Activated effector memory CD4-positive, alpha-beta T cell treated with Interleukin-2 at 50 U/mL for 16 hours (primary cell): Measurements from ENCODE around the gene AASDH.

ENCODE experiments used
- DNase-seq: peaks from one replicate; pipeline ENCODE4 v3.0.0-alpha.2; 2020

AASDH gene

DNA sequence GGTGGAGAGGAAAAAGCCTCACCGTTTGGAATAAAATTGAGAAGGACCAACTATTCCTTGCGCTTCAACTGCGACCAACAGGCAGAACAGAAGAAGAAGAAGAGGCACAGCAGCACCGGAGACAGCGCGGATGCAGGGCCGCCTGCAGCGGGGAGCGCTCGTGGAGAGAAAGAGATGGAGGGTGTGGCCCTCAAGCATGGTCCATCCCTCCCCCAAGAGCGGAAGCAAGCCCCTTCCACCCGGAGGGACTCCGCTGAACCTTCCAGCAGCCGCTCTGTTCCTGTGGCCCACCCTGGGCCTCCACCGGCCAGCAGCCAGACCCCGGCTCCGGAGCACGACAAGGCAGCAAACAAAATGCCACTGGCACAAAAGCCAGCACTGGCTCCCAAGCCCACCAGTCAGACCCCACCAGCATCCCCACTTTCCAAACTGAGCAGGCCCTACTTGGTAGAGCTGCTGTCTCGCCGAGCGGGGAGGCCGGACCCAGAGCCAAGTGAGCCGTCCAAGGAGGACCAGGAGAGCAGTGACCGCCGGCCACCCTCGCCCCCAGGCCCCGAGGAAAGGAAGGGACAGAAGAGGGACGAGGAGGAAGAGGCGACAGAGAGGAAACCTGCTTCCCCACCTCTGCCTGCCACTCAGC, 71.2 kb downstream of the AASDH start:
- DNase-seq = no peak

DNA sequence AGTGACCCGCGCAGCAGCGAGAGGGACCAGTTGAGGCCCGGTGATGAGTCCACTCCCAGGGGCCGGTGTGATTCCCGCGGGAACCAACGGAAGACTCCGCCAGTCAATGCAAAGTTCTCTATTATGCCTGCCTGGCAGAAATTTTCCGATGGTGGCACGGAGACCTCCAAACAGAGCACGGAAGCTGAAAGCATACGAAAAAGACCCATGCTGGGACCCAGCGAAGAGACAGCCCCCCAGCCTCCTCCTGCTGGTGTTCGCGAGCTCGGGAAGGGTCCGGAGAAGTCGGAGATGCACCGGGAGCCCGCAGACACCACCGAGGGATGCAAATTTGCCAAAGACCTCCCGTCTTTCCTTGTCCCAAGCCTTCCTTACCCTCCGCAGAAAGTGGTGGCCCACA, 71.7 kb downstream of the AASDH start:
- DNase-seq = no peak

DNA sequence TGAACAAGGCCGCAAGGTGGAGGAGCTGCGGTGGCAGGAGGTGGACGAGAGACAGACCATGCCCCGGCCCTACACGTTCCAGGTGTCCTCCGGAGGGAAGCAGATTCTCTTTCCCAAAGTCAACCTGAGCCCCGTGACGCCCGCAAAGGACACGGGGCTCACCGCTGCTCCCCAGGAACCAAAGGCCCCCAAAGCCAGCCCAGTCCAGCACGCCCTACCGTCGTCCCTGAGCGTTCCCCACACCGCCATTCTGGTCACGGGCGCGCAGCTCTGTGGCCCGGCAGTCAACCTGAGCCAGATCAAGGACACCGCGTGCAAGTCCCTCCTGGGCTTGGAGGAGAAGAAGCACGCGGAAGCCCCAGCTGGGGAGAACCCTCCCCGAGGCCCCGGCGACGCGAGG, 72.2 kb downstream of the AASDH start:
- no peak for DNase-seq

DNA sequence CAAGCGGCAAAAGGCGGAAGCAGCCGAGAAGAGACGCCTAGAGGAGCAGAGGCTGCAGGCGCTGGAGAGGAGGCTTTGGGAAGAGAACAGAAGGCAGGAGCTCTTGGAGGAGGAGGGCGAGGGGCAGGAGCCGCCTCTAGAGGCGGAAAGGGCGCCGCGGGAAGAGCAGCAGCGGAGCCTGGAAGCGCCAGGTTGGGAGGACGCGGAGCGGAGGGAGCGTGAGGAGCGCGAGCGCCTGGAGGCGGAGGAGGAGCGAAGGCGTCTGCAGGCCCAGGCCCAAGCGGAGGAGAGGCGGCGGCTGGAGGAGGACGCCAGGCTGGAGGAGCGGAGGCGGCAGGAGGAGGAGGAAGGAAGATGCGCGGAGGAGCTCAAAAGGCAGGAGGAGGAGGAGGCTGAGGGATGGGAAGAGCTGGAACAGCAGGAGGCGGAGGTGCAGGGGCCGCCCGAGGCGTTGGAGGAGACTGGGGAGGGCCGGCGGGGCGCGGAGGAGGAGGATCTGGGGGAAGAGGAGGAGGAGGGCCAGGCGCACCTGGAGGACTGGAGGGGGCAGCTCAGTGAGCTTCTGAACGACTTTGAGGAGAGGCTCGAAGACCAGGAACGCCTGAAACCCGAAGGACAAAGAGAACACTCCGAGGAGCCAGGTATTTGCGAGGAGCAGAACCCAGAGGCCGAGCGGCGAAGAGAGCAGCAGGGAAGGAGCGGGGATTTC, 72.9 kb downstream of the AASDH start:
- no peak for DNase-seq

DNA sequence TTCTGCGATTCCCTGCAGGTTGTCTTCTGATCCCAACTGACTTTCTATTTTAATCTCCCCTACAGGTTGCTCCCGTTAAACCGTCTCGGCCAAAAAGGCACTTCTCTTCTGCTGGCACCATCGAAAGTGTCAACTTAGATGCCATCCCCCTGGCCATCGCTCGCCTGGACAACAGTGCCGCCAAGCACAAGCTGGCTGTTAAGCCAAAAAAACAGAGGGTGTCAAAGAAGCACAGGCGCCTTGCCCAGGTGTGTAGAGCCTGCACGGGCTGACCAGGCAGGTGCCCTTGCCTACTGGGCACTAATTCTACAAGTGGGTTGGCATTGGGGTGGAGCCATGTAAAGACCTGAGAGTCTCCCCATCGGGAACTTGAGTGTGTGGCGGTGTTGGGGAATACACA, 74.2 kb downstream of the AASDH start:
- no peak for DNase-seq

DNA sequence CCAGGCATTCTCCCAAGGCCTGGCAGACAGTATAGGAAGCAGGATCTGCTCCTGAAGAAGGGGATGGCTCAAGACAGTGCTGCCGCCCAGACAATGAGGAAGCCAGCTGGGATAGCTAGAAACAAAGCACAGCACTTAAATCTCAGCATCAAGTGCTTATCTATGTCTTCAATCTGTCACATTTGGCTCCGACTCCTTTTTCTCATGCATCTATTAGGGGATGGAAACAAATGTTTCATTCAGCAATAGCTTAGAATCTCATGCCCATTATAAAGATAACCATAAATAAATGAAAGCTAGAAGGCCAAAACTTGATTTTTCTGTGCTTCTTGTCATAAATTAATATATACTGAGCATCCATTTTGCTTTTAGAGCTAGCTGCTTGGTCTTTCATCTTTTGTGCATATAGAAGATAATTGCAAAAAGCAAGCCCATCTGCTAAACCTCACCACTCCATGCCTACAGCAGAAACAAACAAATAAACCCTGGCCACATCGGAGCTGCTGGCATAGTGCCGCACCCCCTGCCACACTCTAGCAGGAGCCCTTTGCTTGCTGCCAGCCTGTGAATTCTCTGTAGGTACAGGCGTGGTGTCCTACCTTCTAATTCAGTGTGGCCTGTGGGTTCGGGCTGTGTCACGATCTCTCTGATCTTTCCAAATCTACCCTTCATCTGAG, 75.9 kb downstream of the AASDH start:
- no peak for DNase-seq

DNA sequence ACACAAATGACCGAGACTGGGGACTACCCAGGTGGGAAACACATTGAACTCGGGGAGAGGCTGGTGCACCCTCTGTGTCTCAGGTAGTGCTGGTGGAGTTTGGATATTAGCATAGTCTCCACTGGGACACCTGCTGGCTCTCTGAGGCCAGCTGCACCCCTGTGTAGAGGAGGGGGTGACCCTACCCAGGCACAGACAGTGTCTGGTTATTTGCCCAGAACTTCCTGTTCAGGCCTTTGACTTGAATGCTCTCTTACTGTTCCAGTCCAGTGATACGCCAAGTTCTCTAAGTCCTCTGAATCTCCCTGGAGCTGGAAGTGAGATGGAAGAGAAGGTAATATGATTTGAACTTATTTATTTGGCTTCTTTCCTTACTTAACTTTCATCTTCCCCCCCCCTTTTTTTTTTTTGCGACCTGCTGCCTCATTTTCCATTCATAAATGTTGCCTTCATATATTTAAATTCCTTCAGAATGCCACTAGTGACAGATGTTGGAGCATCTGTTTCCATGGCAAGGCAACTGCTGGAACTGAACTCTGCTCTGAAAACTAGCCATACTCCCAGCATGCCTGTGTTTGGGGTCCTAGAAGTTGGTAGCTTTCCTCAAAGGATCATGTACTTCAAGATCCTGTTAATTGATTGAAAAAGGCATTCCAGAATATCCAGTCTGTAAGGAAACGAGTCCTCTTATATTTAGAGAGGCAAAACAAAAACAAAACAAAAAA, 76.7 kb downstream of the AASDH start:
- DNase-seq = no peak

DNA sequence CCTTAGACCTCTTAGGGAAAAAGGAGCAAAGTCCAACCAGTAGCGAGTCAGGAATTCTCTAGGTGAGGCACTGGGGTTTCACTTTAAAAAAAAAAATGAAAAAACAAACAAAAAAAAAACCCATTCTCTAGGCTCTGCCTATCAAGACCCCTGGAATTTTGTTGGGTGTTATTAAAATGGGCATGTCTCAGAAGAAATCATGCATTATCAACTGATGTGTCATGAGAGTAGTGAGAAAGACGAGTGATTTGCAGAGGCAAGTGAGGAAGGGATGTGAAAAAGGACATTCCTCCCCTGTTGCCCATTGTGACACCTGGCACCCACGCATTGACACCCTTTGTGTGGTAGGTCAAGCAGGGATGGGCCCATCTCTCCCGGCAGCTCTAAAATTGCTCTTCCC, 78.9 kb downstream of the AASDH start:
- DNase-seq = no peak

DNA sequence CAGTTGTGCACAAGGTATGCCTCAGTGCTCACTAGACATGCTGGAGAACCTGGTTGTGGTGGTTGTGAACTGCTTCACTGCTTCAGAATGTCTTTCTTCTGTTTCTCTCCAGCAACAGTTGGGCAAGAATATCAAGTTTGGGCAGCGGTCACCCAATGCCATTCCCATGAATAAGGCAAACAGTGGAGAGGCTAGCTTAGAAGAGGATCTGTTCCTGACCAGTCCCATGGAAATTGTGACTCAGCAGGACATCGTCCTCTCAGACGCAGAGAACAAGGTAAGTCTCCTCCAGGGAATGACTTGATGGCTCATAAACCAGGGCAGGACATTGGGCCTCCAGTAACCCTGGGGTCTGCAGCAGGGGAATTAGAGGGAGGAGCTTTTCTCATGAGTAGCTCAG, 79.9 kb downstream of the AASDH start:
- DNase-seq = no peak

DNA sequence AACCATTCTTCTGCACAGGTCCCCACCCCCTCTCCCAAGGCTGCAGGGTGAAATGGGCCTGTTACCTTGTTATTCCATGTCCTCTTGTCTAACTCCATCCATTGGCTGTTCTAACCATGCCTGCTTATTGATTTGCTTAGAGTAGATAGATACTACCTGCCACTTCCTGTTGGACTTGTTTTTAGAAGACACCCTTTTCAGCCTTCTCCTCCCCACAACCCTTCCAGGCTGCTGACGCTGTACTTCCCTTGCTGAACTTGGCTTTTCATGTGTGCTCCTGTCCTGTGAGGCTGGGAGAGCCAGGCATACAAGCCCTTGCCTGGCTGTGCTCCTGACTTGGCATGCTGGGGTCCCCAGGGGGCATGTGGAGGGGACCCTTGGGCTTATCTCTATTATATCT, 81.9 kb downstream of the AASDH start:
- DNase-seq = no peak

DNA sequence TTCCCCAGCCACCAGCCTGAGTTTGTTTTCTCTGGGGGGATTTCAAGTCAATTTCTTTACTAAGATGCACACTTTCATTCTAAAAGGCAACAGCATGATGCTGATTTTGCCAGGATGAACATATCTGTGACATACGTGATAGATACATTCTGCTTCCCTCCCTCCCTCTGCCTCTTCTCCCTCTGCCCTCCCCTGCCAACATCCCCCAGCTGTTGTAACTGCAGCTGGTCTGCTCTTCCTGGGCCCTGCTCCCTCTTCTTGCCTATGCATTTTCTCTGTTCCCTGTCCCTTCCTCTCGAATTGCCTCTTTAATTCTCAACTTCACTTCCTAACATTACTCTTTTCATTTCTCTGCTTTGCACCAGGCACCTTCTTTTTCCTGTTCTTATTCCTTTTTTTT, 83.4 kb downstream of the AASDH start:
- no peak for DNase-seq

DNA sequence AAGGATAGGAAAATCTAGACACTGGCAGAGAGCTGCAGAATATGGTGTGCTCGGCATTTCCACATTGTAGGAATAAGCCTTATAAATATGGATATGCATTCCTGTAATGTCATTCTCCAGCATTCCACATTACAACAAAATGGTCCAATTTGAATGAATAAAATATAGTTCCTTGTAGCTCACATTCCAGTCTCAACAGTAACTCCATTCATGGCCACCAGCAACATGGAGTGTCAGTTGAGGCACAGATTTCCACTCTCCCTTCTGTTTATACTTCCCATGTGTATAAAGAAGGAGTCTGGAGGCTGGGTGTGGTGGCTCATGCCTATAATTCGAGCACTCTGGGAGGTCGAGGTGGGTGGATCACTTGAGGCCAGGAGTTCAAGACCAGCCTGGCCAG, 84.5 kb downstream of the AASDH start:
- no peak for DNase-seq

DNA sequence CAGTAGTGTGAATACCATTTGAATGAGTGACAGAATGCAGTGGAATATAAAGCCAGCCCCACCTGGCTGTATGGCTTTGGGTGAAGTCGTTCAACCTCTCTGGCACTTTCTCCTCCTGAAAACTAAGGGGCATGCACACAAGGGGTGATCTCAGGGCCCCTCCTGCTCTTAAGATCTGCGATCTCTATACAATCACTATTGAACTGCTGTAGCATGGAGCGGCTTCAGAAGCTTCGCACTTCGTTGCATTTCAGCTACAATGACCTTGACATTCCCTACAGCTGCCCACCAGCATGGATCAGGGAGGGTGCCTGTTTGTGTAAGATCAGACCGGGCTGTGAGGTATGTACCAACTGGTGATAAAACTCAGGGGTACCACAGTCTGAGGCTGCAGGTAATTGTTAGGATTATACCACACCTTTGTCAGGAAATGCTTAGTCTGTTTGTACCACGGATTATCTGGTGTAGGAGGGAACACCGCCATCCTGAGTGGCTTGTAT, 85.2 kb downstream of the AASDH start:
- no peak for DNase-seq

DNA sequence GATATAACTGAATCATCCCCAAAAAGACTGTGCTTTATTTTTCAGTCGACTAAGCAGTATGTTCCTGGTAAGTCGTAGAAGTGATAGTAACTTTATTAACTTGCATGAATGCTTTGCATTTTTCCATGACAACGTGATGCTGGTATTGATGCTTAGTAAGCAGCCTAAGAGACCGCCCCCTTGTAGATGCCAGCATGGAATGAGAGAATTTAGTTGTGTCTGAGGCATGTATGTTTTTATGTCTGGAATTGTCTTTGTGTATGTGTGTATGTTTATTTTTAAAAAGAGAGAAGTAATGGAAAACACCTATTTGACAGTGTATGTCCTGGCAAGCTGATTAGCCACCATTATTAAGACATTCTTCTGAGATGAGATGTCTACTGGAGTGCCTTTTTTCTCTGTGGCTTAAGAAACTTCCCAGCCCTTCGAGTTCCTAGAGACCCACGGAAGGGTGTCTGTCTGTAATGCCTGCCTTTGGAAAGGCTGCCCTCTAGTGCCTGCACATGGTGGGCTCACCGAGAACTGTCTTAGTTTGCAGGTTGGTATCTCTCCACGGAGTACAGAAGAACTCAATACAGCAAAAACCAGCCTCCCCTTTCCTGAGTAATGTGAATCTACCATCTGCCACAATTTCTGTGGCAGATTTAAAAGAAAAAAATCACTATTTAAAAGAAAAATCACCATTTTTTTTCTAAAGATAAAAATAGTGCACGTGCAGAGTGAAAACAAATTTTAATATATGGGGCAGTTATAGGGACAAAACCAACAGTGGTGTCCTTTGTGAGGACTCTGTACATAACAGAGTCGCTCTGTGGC, 85.9 kb downstream of the AASDH start:
- DNase-seq = peak; percentile 36

DNA sequence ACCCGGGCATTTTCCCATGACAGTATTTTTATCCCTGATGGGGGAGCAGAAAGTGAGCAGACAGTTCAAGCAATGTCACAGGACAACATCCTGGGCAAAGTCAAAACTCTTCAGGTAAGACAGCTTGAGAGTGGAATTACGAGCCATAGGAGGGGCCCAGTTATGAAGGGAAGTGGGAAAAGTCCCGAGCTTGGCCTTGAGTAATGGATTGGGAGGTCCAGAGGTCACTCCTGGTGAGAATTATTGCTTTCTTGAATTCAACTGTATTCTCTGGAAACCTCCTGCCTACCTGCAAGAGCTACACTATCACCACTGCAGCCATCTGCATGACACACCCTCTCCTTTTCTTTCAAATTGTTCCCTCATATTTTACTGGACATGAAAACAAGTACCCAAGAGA, 89.1 kb downstream of the AASDH start:
- DNase-seq = no peak

DNA sequence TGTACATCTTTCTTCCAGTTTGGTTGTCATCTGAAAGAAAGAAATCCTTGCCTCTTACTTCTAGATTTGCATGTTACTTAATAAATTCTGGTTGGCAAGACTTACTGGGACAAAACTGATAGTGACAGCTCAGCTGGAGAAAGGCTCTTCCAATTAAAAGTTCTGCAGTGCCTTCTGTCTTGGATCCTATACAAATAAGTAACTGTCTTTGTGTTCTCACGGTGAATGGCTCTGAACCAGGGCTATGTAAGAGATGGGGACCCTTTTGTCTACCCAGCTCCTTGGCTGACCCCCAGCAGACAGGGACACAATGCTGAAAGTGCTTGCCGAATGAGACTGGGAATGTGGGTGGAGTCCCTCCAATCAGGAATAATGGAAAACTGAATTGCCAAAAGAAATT, 89.5 kb downstream of the AASDH start:
- DNase-seq = no peak

DNA sequence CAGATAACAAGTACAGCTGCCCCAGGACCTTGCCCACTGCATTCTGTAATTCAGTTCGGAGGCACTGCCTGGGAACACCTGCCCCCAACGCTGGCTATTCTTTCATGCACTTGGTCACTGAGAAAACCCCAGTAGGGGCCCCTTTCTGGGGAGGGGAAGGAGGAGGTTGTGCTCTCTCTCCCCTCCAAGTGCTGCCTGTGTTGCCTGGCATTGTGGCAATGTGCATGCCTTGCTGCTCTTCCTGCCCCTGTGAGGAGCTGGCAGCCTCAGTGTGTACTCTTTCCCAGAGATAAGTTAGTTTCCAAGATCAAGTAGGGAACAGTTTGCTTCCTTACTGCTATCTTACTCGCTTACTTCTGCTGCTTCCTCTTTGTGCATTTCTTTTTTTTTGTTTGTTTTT, 90.8 kb downstream of the AASDH start:
- DNase-seq = no peak

DNA sequence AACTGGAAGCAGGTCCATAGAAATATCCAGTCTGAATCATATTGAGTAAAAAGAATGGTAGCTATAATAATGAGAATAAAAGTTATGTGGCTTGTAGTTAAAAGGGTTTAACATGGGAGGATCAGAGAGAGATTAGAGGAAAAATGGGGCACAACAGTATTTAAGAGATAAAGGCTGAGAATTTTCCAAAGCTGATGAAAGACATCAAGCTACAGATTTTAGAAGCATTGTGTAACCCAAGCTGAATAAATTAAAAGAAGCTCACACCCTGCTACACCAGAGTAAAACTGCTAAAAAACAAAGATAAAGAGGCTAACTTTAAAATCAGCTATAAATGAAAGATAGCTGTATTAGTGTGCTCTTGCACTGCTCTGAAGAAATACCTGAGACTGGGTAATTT, 94.2 kb downstream of the AASDH start:
- no peak for DNase-seq

DNA sequence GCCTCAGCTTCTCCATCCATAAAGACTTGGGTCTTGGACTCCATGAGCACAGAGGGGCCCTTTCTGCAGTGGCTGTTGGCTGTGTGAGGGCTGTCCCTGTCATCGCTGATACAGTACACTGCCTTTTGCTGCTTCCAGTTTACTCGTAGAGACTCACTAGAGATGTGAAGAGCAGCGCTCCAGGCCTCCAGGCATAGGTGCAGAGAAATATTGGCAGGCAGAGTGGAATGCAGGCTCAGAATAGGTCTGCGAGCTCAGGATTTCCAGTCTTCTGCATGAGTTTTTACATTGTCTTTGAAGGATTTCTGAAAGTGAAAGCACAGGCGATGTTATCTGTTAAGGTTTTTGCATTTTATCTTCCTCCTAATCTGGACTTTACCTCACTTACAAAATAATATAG, 97.4 kb downstream of the AASDH start:
- no peak for DNase-seq

DNA sequence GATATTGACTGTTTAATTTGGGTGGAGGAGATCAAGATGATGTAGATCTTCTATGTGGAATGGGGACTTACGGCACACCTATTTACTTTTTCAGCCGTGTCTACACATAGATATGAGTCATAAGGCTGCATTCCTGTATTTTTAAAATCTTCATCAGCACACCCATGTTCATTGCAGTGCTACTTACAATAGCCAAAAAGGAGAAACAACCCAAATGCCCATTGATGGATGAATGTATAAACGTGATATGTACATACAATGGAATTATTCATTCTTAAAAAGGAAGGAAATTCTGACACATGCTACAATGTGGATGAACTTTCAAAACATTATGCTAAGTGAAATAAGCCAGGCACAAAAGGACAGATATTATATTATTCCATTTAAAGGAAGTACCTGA, 98.6 kb downstream of the AASDH start:
- no peak for DNase-seq
